Measurements from ENCODE around the gene TIMELESS.

The TIMELESS gene

GRCh38 chr12:56474389-56474788 lies 25.2 kb upstream of the TIMELESS start:
- H3K79me2 ChIP-seq (ENCODE audit: insufficient read depth, low read length), result peaks cover 29% of the 10 kb centered on the region

GRCh38 chr12:56469007-56469930 lies 20.0 kb upstream of the TIMELESS start:
- no peaks in the 10 kb centered on the region for H3K9me2 ChIP-seq (replicated peaks; ENCODE audit: low read depth, low read length)
- peak overlapping the region; percentile 93 for H3K4me3 ChIP-seq (ENCODE audit: low read length, poor library complexity, severe bottlenecking)
- H3K4me2 ChIP-seq (ENCODE audit: low read depth, low read length, poor library complexity, severe bottlenecking), result peak overlapping the region; percentile 88
- TF ChIP-seq CTCF (conservative IDR thresholded peaks at IDR 0.05; ENCODE audit: low read length) (no peak), EZH2phosphoT487 (IDR thresholded peaks at IDR 0.05; ENCODE audit: borderline replicate concordance) (no peak)
- peak overlapping the region; percentile 97 for H3K9ac ChIP-seq (ENCODE audit: low read depth, low read length, poor library complexity, severe bottlenecking)
- H2AFZ ChIP-seq (ENCODE audit: low read length), result peak overlapping the region; percentile 90
- no peaks in the 10 kb centered on the region for H3K9me3 ChIP-seq (ENCODE audit: insufficient read depth, low read depth, low read length)
- peaks cover 24% of the 10 kb centered on the region for H3K4me1 ChIP-seq (ENCODE audit: insufficient read depth, low read length, poor library complexity, severe bottlenecking)
- H3K79me2 ChIP-seq (ENCODE audit: insufficient read depth, low read length), result peaks cover 39% of the 10 kb centered on the region
- H3F3A ChIP-seq (ENCODE audit: low read depth), result no peaks in the 10 kb centered on the region
- H3K36me3 ChIP-seq (ENCODE audit: insufficient read depth, low read length), result no peaks in the 10 kb centered on the region
- no peaks in the 10 kb centered on the region for H3K27me3 ChIP-seq (ENCODE audit: insufficient read depth, low read length, poor library complexity, severe bottlenecking)
- H4K20me1 ChIP-seq (ENCODE audit: insufficient read depth, low read length, poor library complexity, severe bottlenecking), result no peaks in the 10 kb centered on the region

More at GRCh38 chr12:56474389-56474788, 25.2 kb upstream of the TIMELESS start:
- H2AFZ ChIP-seq (ENCODE audit: low read length), result no peak overlapping the region
- H4K20me1 ChIP-seq (ENCODE audit: insufficient read depth, low read length, poor library complexity, severe bottlenecking), result no peaks in the 10 kb centered on the region
- no peak overlapping the region for H3K9ac ChIP-seq (ENCODE audit: low read depth, low read length, poor library complexity, severe bottlenecking)
- no peaks in the 10 kb centered on the region for H3K9me2 ChIP-seq (replicated peaks; ENCODE audit: low read depth, low read length)
- TF ChIP-seq EZH2phosphoT487 (IDR thresholded peaks at IDR 0.05; ENCODE audit: borderline replicate concordance), result no peak
- TF ChIP-seq CTCF (conservative IDR thresholded peaks at IDR 0.05; ENCODE audit: low read length), result no peak
- no peaks in the 10 kb centered on the region for H3K27me3 ChIP-seq (ENCODE audit: insufficient read depth, low read length, poor library complexity, severe bottlenecking)
- no peak overlapping the region for H3K4me3 ChIP-seq (ENCODE audit: low read length, poor library complexity, severe bottlenecking)
- no peaks in the 10 kb centered on the region for H3K36me3 ChIP-seq (ENCODE audit: insufficient read depth, low read length)
- H3K9me3 ChIP-seq (ENCODE audit: insufficient read depth, low read depth, low read length), result no peaks in the 10 kb centered on the region
- H3K4me2 ChIP-seq (ENCODE audit: low read depth, low read length, poor library complexity, severe bottlenecking), result no peak overlapping the region
- peaks cover 23% of the 10 kb centered on the region for H3K4me1 ChIP-seq (ENCODE audit: insufficient read depth, low read length, poor library complexity, severe bottlenecking)
- H3F3A ChIP-seq (ENCODE audit: low read depth), result no peaks in the 10 kb centered on the region

- Histone ChIP-seq H4K20me1 (ENCODE audit: insufficient read depth, low read length, poor library complexity, severe bottlenecking) (no peaks in the 10 kb centered on the region), H3K27me3 (ENCODE audit: insufficient read depth, low read length, poor library complexity, severe bottlenecking) (no peaks in the 10 kb centered on the region), H3K9ac (ENCODE audit: low read depth, low read length, poor library complexity, severe bottlenecking) (peak within 1 kb of the TSS; percentile 97), H3K79me2 (ENCODE audit: insufficient read depth, low read length) (peaks cover 39% of the 10 kb centered on the region), H3F3A (ENCODE audit: low read depth) (no peaks in the 10 kb centered on the region), H3K4me3 (ENCODE audit: low read length, poor library complexity, severe bottlenecking) (peak within 1 kb of the TSS; percentile 93), H3K4me2 (ENCODE audit: low read depth, low read length, poor library complexity, severe bottlenecking) (peak within 1 kb of the TSS; percentile 88), H3K9me2 (replicated peaks; ENCODE audit: low read depth, low read length) (no peaks in the 10 kb centered on the region), H2AFZ (ENCODE audit: low read length) (peak within 1 kb of the TSS; percentile 90), H3K36me3 (ENCODE audit: insufficient read depth, low read length) (no peaks in the 10 kb centered on the region), H3K4me1 (ENCODE audit: insufficient read depth, low read length, poor library complexity, severe bottlenecking) (peaks cover 27% of the 10 kb centered on the region), H3K9me3 (ENCODE audit: insufficient read depth, low read depth, low read length) (no peaks in the 10 kb centered on the region)
- TF ChIP-seq CTCF (conservative IDR thresholded peaks at IDR 0.05; ENCODE audit: low read length) (peak; percentile 45), EZH2phosphoT487 (IDR thresholded peaks at IDR 0.05; ENCODE audit: borderline replicate concordance) (no peak)
Observed at GRCh38 chr12:56468216-56469006, 19.2 kb upstream of the TIMELESS start, which contains the start of gene SPRYD4. Gene SPRYD4 (plus strand): TSS chr12:56468578. CDS start chr12:56468592, 14 bp downstream.

Data from Loucy (cell line).